Esophagus mucosa (tissue), 1 donor: Measurements from ENCODE around the gene PTPN13. TPM values are rescaled to one million over a fixed set of nuclear protein-coding genes. Genes with fewer than 3 reads are reported as not detected.
A peak's percentile ranks its signal among the peaks of the same experiment; 100 is the strongest.

Experiments
- ATAC-seq: fragments of 200-7000 bp; cut with Tn5 transposase; one replicate; pipeline ENCODE4 v1.9.1; 2020
- total RNA-seq: library from RNA; stranded (reverse); gene quantifications from one replicate; pipeline ENCODE4 v1.2.4, GENCODE V29; 2023
- donor health status: DM: yes; HTN: yes; CAD: no.

Gene PTPN13
- total RNA-seq, 1 donor from 2014 or later: 87.3 TPM

GRCh38 chr4:86587381-86588140 is 6.6 kb upstream of the PTPN13 start:
- ATAC-seq: no peak

DNA sequence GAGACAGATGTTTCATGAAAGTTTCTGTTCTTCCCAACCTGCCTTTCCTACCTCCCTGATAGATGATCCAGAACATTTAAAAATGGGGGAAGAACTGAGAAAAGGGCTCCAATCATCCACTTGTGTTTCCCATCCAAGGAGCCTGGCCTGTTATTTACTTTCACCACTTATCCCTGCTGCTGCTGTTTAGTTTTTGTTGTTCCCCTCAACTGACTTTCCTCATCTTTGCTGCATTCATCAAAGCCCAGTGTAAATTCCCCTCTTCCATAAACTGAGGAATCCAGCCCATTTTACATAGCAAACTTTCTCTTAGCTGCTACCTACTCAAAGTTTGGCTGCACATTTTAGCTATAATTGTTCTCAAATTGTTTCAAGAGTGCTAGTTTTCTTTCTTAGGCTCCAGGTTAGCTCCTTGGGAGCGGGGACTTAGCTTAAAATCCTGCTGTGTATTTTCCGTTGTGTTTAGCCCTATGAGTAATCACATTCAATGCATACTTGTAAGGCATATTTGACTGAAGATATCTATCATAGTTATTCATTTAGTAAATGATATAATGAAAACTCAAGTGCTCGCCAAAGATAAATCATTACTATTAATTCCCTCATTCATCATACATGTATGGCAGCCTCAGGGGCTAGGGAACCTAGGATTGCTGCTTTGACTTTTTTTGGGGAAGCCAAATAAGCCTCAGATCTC is 1.4 kb upstream of the PTPN13 start:
- ATAC-seq: no peak

DNA sequence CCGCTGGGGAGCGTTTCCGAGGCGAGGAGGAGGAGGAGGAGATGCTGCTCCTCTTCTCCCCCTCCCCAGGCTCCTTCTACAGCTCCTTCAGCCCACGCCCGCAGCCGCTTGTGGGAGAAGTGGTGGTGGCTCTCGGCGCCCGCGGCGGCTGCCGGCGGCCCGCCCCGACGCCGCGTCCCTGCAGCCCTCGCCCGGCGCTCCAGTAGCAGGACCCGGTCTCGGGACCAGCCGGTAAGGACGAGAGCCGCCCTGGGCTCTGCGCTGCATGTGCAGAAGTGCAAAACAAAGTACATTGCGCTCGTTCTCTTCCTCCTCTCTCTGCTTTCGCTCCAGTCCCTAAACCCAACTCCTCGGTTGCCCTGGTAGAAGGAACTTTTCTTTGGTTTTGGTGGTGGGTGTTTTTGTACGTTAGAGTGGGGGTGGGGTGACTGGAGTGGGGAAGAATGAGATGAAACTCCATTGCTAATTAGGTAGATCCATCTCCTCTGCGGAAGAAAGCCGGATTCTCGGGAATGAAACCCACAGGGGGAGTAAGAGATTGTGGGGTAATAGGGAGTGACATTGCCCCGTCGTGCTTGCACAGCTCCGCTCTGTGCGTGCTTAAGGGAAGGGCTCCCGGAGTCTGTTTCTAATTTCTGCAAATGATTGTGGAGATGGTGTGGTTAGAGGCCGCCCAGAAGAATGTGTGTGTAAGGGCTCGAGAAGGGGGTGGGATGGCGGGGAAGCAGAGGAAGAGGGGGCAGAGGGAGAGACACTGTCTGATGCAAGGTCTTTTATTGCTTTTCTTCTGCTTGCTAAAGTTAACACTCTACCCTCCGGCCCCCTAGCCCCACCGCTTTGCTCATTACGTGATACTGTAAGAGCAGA is 677 bp downstream of the PTPN13 start:
- ATAC-seq: peak; percentile 30

DNA sequence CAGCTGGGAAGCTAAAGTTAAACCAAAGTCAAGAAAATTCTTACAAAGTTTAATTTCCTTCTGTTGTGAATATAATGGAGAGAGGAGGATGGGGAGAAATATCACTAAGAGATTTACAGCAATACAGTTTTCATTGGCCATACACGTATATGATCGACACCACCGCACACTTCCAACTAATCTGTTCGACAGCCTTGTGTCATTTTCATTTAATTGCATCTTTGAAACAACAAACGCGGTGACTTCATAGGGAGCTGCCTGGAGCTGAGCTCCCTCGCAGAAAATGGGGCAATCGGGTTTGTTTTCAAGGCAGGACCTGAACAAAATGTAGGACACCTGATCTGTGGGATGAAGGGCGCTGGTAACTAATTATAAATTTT is 1.3 kb downstream of the PTPN13 start:
- no peak for ATAC-seq

DNA sequence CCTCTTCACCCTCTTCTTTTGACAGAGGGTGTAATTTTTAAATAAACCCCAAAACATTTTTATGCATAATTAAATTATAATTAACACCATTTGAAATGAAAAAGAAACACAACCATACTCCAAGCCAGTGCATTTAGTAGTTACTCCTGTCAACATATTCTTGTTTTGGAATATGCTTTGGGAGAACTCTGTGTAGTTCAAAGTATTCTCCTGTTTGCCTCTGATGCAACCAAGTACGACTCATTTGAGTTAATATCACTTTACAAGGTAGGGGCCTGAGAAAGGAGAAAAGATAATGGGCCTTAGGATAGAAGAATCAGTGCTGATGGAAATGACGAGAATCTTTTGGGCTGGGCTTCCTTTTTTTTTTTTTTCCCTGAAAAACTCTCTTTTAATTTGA is 2.7 kb downstream of the PTPN13 start:
- no peak for ATAC-seq

DNA sequence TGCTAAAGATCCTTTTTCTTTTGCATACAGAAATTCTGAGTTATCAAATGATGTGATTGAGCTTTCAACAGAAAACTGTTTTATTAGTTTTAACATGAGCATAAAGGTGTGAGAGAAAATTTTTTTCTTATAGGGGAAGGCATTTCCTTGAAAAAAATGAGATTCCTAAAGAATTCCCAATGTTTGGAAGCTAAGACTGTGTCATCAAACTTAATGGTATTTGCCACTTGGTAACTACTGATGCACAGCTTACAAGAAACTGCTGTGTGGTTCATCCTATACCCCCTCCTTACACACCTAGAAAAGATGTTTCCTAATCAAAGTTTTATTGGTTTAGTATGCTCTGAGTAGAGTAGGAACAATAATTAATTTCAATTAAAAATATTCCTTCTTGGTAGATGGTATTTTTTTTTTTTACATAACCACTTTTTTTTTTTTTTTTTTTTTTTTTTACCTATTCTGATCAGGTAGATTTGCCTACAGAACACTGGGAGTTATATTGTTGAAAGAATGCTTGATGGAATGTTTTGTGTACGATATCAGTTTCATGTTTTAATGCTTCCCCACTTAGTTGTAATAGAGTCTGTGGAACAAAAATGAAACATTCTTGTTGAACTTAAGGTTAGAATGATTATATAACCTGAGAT is 6.0 kb downstream of the PTPN13 start:
- ATAC-seq: no peak

GRCh38 chr4:86603311-86603885 is 9.3 kb downstream of the PTPN13 start:
- no peak for ATAC-seq

- no peak for ATAC-seq
Observed at GRCh38 chr4:86606809-86607208, 12.7 kb downstream of the PTPN13 start.

GRCh38 chr4:86608757-86609375 is 14.8 kb downstream of the PTPN13 start:
- no peak for ATAC-seq

DNA sequence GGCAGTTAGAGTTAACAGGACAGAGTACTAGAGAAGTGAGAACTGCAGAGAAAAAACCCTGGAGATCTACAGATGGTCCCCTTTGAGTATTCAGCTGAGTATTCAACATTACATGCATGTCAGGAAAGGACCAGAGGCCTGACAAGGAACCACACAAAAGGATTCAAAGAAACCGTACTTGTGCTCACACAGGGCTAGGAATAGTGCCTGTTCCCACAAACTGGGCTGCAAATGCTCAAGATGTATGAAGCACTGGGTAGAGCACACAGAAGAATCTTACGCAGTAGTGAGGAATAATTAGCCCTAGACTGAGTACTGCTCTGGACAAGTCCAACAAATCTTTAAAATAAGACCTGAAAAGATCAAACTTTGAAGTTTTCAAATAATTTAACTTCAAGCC is 17.6 kb downstream of the PTPN13 start:
- no peak for ATAC-seq

DNA sequence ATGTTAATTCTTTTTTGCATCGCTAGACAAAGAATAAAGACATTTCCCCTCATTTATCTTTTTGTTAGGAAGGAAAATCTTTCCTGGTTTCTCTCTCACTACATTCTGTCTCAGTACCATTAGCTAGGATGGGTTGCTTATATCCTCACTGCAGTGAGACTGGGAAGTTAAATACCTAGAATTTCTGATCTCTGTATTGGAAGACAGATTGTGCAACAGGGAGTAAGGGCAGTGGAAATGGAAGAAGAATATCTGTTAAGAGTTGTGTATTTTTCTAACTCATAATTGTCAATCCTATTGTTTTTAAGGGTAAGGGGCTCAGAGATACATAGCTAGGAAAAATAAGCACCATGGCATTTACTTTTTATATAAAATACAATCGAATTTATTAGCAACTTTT is 19.6 kb downstream of the PTPN13 start:
- no peak for ATAC-seq

- ATAC-seq: no peak
Observed at GRCh38 chr4:86614865-86615264, 20.8 kb downstream of the PTPN13 start.

DNA sequence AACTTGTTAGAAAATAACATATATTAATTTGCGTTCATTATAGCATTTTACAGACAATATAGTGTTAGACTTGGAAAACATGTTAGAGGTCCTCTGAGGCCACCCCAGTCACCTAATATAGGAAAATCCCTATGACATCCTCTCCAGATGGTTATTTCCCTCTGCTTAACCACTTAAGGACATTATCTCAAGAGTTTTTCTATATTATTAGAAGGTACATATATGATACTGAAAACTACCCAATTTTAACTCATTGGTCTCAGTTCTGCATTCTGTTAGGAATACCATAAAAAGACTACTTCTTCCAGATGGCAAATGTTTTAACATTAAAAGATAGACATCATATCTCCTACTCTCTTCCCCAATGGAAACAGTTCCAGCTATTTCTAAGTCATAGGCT is 21.4 kb downstream of the PTPN13 start:
- no peak for ATAC-seq

DNA sequence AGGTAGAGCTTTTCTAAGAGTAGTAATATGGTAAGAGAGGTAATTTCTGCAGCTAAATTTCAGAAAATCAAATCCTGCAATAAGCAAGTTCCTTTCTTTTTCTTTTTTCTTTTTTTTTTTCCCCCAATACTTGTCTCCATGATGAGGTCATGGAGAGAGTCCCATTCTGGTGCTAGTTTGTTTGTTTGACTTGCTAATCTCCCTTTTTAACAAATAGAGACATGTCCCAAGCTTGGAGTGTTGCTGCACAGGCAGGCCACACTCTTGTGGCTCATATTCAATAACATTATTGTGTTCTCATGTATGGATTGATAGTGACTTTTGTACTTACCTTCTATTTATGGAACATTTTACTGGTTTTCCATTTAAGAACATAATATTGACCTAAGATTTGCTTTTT is 25.5 kb downstream of the PTPN13 start:
- no peak for ATAC-seq

DNA sequence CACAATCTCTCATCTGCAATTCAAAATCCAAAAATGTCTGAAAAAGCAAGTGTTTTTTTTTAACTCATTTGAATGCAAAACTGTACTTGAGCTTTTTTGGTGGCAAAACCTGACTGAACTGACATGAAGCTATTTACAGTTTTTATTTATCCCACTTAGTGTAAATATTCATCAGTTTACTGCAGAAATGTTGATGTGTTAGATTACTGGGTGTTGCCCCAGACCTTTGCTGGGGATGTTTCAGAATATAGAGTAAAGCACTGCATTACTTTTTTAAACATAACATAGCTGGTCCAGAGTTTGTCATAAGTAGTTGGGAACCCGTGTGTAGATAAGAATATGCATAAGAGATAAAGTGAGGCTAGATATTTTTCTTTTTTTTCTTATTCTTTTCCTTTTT is 27.3 kb downstream of the PTPN13 start:
- ATAC-seq: no peak

- no peak for ATAC-seq
Observed at GRCh38 chr4:86626066-86626465, 32.0 kb downstream of the PTPN13 start.

DNA sequence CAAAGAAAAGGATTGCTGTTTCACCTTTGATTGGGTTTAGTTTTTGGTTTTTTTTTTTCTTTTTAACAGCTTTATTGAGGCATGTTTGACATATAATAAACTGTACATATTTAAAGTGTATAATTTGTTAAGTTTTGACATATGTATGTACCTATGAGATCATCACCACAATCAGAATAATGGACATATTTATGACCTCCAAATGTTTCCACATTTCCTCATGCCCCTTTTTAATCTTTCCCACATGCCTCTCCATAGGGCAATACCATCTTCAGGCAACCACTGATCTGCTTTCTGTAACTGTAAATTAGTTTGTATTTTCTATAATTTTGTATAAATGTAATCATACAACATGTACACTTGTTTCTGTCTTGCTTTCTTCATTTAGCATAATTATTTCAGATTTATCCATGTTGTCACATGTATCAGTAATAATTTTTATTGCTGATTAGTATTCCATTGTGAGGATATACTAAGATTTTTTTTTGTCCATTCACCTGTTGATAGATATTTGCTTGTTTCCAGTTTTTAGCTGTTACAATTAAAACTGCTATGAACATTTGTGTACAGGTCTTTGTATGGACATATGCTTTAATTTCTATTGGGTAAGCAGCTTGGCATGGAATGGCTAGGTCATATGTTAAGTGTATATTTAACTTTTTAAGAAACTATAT is 33.5 kb downstream of the PTPN13 start:
- ATAC-seq: no peak

DNA sequence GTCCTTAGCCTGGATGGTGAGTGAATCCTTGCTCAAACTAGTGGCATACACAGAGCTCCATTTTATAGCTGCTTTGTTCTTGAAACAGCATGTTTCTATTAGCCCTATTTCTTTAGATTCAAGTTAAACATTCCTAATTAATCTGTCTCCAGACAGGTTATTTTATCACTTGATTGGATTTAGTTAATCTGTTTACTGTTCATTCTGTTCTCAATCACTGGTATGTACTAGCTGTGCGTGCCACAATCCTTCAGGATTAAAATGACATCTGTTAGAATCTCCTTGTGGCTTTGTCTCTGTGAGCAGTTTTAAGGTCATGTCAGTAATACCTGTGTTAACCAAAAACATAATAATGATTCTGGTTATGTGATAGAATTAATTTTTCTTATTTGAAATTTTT is 36.5 kb downstream of the PTPN13 start:
- ATAC-seq: no peak

DNA sequence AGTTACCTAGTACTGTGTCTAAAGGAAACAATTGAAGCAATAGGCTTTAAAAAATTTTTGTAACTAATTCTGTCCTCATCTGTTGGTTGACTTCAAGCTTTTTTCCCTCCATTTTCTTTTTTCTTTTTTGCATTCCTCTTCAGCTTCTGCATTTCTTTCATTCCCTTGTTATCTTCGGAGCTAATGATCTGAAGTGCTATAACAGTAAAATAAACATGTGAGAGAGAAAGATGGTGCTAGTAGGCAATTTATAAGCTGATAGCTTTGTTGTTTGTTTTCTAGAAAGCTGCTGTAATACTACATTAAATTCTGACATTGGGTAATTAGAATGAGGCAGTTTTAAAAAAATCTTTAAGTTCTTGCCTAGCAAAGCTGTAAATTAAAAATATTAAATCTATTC is 37.1 kb downstream of the PTPN13 start:
- no peak for ATAC-seq

GRCh38 chr4:86633854-86634253 is 39.7 kb downstream of the PTPN13 start:
- ATAC-seq: no peak

GRCh38 chr4:86640469-86640868 is 46.4 kb downstream of the PTPN13 start:
- ATAC-seq: peak; percentile 100
